Activated CD8-positive, alpha-beta memory T cell treated with anti-CD3 and anti-CD28 coated beads for 48 hours (primary cell): ENCODE measurements around the gene TUNAR.

Experiments used
- DNase-seq, 3 experiments: peaks; one replicate each; pipeline ENCODE4 v3.0.0-alpha.2; 2020; ENCODE audit warnings: low read depth in 2 of 3, low spot score in 2 of 3

Gene TUNAR

DNA sequence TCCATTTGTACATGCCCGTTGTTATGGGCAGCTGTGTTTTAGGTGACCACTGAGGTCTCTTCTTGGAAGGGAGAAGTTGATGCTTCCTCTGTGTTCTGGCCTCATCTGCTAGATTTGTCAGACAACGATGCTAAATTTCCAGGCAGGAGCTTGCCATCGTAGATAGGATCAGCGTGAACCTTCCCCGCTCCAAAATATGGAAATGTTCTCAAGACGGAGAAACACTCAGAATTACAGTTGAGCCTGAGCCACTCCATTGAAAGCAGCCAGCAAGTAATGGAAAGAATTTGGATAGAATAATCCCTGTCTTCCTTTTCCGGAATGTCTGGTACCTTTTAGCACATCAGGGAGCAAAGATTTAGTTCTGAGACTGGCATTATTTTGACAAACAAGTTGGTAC, 34.8 kb downstream of the TUNAR start:
- no peak for DNase-seq

DNA sequence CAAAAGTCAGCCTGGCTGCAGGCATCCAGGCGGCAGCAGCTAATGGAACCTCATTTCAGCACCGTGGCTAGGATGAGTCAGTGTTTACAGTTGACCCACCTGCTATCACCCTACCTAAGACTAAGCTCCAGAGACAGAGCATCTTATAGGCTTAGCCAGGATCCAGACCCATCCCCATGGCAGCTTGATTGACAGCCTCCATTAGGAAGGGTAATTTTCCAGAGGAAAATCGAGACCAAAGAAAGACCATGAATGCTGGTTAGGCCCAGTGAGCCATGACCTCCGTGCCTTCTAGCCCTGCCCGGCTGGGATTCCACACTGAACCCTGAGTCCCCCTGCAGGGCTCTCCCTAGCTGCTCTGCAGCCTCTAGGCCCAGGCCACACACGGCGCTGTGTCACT, 38.7 kb downstream of the TUNAR start:
- no peak for DNase-seq

DNA sequence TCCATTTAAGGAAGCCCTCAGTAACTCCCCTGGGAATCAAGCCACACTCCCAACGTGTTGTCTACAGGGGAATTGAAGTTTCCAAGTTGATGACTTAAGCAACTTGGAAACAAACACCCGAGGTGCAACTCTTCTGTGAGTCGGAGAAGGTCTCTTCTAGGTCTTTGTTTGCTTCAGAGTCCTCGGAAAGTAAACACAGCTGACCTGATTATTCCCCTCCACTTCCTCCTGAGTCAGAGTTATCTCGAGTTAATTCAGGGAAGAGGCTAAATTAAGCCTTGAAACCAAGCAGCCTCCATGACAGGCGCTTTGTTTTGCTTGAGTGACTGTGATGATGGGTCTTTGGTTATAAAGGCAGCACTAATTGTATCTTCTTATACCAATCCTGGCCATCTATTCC, 41.8 kb downstream of the TUNAR start:
- no peak for DNase-seq

DNA sequence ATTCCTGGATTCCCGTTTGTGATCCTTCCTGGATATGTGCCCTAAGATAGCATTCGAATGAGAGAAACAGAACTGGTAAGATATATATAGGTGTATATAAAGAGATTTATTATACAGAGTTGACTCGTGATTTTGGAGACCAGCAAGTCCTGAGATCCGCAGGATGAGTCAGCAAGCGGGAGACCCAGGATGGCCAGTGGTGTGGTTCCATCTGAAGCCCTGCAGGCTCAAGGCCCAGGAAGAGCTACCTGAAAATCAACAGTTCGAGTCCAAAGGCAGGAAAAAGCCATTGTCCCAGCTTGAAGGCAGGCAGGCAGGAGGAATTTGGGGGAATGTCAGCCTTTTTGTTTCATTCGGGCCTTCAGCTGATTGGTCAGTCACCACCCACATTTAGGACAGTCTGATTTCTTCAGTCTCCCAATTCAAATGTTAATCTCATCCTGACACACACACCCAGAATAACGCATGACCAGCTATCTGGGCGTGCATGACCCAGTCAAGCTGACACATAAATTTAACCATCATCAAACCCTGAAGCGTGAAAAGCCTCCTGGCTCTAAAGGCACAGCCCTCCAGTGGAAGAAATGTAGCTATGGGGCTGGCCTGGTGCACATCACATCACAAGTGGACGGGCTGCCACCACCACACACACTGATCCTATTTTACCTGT, 44.3 kb downstream of the TUNAR start:
- no peak for DNase-seq

DNA sequence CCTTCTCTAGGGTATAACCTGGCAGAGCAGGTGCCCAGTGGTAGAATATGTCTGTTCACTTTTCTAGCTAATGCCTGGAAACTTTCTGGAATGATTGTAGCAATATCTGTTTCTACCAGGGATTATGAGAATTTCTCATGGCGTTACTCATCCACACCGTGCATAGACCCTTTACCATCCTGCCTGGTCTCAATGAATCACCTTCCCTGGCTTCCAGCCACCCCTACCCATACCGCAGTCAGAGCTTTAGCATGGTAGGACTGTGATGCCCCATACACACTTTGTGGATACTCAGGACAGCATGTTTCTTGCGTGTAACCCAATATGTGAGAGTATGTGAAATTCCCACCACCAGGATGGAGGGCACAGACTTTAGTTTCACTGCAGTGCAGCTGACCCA, 45.4 kb downstream of the TUNAR start:
- DNase-seq = no peak

DNA sequence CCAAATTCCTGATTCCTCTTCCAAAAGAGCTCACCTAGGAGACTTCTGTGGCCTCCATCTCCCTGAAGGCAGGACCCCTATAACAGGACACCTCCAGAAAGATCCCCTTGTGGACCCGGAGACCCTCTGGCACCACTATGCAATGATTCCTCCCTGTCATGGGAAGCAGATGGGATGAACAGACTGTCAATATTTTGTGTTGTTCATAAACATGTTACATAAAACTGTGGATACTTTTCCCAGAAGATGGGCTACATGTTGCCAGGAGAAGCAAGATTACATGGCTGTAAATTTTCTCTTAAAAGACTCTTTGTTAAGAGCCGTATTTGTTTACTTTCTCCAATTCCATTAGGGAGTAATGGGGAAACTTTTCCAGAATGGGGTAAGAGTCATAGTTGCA, 52.1 kb downstream of the TUNAR start:
- no peak for DNase-seq

DNA sequence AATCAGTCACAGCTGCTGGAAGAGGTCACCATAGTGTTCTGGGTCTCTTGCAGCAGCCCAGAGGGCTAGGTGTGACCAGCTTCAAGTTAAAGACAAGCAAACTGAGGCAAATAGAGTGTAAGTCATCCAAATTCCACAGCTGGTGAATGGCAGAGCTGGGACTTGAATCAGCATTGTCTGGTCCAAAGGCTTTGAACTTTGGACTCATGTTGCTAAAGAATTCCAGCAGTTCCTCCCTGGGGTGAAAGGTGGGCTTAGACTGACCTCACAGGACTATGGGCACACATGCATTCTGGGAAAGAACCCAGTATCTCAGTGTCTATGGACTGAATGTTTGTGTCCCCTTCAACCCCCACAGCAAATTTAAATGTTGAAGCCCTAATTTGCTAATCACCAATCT, 54.8 kb downstream of the TUNAR start:
- no peak for DNase-seq

DNA sequence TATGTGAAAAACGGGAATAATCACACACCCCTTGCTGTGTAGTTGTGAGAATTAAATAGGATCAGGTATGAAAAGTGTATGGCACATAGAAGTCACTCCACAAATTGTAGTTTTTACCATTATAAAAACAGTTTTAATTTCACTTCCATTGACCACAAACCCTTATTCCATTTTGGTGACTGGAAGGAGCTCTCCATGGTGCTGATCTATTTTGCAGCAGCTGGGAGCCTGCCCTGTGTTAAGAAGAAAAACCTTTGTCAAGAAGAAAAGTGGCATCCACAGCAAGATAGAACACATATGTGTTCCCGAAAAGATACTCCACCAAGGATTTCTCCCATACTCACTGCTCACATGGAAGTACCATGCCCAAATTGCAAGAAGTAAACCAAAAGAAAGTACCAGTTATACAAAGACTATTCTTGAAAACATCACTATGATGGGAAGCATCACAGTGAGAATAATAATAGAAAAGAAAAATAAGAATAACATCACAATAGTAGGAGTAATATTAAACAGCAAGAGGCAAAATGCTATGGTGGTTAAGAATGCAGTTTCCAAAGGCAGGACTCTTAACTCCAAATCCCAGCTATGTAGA, 58.7 kb downstream of the TUNAR start:
- no peak for DNase-seq

DNA sequence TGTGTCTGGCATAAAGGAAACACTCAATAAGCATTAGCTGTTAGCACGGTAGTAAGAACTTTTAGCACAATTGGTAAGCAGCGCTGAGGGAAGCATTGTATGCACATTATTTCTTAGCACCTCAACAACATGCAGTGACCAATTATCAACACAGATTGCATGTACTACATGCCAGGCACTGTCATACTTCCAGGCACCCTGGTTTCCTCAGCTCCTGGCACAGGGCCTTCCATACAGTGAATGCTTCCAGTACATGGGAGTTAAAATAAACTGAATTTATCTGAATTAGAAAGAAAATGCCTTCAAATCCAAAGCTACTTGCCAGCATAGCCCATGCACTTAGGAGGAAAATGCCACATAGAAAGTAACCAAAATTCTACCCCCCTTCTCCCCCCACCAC, 59.4 kb downstream of the TUNAR start:
- no peak for DNase-seq

DNA sequence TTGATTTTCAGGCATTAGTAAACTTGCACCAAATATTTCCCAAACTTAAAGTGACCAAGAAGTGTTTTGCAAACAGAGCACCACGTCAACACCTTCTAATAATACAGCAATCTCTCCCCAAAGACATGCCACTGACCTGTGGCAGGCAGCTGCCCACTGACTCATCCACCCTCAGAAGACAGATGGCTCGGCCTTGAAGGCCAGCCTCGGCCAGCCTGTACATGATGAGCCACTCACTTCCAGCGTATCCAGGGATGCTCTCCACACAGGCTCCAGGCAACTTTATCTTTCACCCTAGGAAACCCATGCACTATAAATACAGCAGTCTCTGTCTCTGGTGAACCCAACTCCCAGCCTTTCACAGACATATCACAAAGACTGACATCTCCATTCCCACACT, 62.7 kb downstream of the TUNAR start:
- DNase-seq = no peak

DNA sequence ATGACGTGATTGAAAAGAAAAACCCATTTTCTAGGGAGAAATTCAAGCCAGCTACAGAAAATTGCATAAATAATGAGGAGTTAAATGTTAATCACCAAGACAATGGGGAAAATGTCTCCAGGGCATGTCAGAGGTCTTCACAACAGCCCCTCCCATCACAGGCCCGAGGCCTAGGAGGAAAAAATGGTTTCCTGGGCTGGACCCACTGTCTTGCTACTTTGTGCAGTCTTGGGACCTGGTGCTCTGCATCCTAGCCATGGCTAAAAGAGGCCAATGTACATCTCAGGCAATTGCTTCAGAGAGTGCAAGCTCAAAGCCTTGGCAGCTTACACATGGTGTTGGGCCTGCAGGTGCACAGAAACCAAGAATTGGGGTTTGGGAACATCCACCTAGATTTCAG, 65.3 kb downstream of the TUNAR start:
- no peak for DNase-seq

DNA sequence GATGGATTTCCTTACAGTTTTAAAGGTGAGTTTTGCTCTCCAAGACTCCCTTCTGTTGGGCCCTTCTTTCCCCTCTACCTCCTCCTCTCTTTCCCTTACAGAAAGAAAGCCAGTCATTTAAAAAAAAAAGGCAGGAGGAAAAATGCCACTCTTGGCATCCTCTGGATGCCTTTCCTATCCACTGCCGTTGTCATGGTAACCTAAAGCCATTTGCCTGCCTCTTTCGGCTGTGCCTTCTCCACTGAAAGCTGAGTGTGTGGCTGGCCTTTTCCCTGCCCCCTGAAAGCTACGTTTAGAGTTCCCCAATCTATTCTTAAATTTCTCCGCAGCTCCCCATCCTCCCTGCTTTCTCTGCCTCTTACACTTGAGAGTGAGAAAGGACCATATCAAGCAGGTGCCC, 67.1 kb downstream of the TUNAR start:
- no peak for DNase-seq

DNA sequence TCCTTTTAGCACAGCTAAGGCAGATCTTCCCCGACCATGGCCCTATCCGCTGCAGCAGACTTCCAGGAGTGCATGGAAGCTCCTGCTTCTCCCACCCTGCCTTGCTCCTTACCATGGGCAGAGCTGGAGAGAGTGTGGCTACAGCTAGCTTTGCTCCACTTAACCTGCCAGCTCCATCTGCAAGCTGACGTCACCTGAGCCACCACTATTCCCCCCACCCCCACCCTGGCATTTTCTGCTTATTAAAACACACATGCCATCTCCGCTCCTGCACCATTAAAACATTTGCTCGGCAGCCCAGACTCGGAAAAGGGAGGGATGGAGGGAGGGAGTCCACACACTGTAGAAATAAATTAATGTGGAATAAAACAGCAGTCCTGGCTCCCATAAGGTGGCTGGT, 67.8 kb downstream of the TUNAR start:
- no peak for DNase-seq

DNA sequence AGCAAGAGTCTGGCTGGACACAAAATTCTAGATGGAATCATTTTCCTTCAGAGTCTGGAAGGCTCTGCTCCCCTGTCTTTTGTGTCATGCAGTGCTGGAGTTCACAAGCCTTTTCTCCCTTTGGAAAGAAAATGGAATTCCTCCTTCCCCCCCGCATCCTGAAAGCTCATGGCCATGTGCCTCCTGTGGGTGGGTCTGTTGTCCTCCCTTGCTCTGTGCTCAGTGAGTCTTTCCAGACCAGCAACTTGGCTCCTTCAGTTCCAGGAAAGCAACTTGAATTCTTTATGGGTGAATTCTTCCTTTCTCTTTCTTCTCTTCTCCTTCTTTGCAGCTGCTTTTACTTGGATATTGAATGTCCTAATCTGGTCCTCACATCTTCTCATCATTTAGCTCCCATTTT, 70.2 kb downstream of the TUNAR start:
- DNase-seq = no peak

DNA sequence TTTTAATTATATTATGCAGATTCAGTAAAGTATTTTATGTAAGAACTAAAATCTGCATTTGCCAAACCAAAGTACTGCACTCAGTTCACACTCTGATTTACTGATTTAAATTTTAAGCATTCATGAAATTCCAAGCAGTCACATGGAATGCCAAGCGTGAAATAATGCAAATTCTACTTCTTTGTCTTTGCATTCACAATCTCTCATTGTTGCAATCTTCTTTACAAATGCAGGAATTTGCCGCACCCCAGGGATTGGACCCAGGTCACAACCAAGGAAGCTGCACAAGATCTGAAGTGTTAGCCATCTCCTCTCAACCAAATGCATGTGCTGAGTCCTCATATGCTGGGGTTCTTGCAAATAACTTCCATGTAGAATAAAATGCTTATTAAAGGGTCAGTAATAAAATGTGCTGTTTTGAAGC, 71.9 kb downstream of the TUNAR start:
- no peak for DNase-seq

DNA sequence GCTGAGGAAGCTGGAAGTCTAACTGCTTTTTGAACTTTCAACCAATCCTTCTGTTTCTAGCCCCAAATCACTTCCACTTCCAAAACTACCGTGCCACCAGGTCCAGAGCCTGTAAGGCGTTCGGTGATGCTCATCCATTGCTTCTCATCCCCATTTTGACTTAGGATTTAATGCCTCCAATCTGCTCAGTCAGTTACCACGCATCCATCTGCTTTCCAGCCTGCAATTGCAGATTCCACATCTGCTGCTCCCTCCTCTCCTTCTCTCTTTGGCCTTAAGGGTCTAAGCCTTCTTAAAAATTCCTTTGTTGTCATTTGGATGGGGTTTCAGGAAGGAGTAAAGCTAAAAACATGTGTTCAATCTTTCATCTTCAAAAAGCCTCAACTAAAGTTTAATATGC, 74.7 kb downstream of the TUNAR start:
- DNase-seq = no peak

DNA sequence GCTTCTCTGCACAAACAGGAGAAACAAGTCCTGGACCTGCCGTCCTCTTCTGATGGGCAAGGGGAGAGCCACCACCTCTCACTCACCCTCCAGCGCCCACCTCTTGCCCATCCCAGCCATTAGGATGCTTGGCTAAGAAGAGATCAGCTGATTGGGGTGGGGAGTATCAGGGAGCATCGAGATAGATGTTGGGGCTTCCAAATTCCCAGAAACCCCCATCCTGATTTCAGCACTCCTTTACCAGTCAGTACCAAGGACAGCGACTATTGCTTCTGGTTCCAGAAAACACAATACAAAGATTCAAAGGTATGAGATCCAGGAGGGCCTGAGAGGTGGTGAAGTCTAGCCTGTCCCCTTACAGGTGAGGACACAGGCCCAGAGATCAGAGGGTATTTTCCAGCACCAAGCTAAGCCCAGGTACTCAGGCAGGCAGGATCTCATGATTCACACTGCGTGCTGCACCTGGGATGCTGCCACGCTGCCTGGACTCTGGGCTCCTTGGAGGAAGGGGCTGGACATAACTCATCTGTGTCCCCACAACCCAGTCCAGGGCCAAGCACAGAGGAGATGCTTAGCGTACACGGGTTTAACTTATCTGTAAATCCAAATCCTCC, 76.6 kb downstream of the TUNAR start:
- no peak for DNase-seq

DNA sequence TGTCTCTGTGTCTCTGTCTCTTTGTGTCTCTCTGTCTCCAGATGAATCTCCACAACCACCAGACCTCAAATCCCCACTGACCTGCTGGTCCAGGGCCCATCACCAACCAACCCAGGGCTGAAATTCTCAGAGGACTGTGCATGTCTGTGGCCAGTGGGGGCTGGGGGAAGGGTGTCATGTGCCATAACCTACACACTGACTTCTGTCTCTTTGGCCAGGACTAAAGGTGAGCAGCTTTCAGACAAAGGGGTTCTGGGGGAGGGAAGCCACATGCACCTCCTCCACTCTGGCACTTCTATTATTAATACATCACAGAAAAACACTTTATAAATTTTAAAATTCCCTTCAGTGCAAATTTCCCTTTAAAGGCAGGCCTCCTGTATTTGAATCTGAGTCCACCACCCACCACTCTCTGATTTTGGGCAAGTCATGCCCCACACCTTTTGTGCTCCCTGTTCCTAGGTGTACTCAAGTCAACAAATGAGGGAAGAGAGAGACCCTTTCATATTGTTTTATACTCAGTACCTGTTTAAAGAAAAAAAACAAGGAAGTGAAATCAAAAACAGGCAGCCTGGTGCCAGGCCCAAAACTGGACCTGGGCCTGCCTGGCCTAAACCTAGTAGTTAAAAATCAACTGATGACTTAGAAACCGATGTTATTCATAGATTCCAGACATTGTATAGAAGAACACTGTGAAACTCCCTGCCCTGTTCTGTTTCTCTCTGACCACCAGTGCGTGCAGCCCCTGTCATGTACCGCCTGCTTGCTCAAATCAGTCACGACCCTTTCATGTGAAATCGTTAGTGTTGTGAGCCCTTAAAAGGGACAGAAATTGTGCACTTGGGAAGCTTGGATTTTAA, 80.2 kb downstream of the TUNAR start:
- DNase-seq = no peak

DNA sequence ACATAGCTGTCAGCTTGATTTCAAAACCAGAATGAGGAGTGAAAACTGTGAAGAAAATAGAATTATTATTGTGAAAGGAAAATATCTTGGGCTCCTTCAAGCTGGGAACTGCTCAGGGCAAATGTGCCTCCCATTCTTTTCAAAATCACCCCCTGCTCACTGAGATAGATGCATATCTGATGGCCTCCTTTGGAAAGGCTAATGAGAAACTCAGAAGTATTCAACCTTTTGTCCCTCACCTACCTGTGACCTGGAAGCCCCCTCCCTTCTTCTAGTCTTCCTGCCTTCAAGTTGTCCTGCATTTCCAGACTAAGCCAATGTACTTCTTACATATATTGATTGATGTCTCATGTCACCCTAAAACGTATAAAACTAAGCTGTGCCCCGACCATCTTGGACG, 81.5 kb downstream of the TUNAR start:
- no peak for DNase-seq

DNA sequence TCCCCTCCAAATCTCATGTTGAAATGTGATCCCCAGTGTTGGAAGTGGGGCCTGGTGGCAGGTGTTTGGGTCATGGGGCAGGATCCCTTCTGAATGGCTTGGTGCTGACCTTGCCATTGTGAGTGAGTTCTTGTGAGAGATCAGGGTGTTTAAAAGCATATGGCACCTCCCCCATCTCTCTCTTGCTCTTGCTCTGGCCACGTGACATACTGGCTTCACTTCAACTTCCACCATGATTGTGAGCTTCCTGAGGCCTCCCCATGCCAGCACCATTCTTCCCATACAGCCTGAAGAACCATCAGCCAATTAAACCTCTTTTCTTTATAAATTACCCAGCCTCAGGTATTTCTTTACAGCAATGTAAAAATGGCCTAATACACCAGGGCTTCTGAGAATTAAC, 82.7 kb downstream of the TUNAR start:
- no peak for DNase-seq

DNA sequence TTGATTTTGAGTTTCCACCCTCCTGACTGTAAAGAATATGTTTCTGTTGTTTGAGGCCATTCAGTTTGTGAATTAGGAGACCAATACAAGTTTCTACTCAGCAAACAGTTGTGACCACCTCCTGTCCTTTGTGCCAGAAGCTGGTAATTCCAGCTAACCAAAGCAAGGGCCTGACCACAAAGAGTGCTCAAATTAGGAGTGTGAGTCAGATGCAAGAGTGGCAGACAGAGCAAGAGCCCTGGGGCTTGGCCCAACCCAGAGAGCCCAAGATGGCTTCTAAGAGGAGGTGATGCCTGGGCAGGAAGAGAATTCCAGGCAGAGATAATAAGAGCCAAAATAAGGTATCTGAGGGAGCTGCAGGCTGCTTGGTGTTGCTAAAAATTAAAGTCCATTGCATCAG, 84.8 kb downstream of the TUNAR start:
- no peak for DNase-seq

DNA sequence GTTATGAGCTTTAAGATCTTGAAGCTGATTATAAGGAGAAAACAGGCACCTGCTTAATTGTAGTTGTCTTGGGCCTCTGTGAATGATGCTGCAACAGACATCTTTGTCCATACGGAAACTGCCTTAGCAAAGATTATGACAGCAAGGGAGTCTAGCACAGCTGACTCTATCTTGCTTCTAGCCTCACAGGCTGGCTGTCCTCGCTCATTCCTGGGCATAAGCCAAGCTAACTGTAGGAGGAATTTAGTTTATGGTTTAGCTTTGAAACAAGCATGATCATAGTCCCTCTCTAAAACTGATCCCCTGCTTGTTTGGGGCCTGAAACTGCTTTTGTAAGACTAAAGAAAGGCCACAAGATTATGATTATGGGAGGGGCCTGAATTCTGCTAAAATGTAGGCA, 88.3 kb downstream of the TUNAR start:
- DNase-seq = no peak
